Measurements from ENCODE around the gene TMPRSS3.

Gene TMPRSS3

DNA sequence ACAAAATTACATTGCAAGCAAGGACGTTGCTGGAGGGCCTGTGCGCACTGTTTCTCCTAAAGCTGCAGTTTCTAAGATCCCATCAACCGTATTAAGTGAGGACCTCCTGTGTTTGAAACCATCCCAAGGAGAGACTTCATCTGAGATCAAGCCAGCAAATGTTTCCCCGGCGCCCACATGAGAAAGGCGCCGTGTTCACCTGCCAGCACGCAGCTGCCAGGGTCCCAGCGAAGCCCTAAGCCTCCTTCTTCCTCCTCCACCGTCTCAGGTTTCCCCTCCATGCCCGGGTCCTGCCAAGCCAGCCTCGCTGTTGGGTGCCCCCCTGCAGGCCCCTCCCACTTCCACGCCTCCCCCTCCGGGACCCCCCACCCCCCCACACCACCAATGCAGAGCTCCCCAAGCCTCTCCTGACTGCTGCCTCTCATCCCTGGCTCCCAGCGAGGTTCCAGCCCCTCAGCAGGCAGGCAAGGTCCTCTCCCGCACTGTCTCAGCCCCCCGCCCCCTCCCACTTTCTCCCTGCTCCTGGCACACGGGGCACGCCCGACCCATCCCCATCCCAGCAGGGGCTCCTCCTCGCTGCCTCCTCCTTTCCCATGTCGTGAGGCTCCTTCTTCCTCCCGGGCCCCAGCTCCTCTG, 20.9 kb downstream of the TMPRSS3 start:
- H3K27me3 Mint-ChIP-seq = peaks cover 46% of the 10 kb centered on the region
- peaks cover 12% of the 10 kb centered on the region for H3K4me1 Mint-ChIP-seq
- no peaks in the 10 kb centered on the region for H3K9me3 Mint-ChIP-seq
- no peaks in the 10 kb centered on the region for H3K36me3 Mint-ChIP-seq
- no peak overlapping the region for H3K27ac Mint-ChIP-seq
- CTCF ChIA-PET = interaction anchor here (1.0 to 1.3 kb wide), 3 partner anchors 14 to 116 kb away, joined by 3 read pairs; no protein-coding TSS in a partner anchor
- H3K4me3 Mint-ChIP-seq = no peak overlapping the region
- no peak for DNase-seq

DNA sequence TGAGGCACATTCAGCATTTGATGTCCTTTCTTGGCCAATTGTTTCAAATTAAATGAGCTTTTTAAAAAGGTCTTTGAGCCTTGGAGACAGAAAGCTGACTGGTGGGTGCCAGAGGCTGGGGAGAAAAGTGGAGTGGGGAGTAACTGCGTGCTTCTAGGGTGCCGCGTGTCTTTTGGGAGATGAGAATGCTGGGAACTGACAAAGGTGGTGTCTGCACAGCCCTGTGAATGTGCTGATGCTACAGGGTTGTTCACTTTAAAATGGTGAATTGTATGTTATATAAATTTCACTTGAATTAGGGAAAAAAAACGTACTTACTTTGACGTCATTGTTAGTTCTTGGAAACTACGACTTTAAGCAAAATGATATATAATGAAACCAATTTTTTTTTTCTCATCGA, 21.4 kb downstream of the TMPRSS3 start:
- no peaks in the 10 kb centered on the region for H3K36me3 Mint-ChIP-seq
- no peak overlapping the region for H3K4me3 Mint-ChIP-seq
- no peaks in the 10 kb centered on the region for H3K9me3 Mint-ChIP-seq
- peaks cover 12% of the 10 kb centered on the region for H3K4me1 Mint-ChIP-seq
- CTCF ChIA-PET = interaction anchor here (1.2 to 1.3 kb wide), 2 partner anchors 13 to 115 kb away, joined by 3 read pairs; no protein-coding TSS in a partner anchor
- no peak for DNase-seq
- H3K27ac Mint-ChIP-seq = no peak overlapping the region
- peaks cover 47% of the 10 kb centered on the region for H3K27me3 Mint-ChIP-seq

DNA sequence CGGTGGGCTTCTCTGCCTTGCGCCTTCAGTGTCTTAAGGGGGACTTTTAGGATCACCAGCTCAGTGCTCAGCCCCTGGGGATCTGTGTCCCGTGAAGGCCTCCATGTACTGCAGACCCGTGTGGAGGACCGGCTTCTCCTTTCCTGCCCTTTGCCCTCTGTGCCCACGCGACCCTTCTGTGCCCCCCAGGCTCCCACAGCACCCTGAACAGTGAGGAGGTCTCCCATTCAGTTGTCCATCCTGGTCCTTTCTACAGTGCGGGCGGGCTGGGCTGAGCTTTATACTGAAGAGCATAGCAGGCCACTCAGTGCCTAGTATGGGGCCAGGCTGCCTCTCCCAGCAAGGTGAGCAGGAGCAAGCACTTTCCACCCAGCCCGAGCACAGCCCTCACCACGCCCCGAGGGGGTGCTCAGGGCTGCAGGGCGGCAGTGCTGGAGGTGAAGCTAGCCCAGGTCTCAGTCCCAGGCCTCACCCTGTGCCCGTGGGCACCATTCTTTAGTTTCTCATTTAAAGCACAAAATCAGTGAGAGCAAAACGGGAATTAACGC, 21.9 kb downstream of the TMPRSS3 start:
- no peak for DNase-seq
- H3K27me3 Mint-ChIP-seq = peaks cover 47% of the 10 kb centered on the region
- no peaks in the 10 kb centered on the region for H3K9me3 Mint-ChIP-seq
- no peaks in the 10 kb centered on the region for H3K36me3 Mint-ChIP-seq
- H3K27ac Mint-ChIP-seq = no peak overlapping the region
- H3K4me1 Mint-ChIP-seq = peaks cover 12% of the 10 kb centered on the region
- H3K4me3 Mint-ChIP-seq = no peak overlapping the region
- CTCF ChIA-PET = interaction anchor here (0.9 to 1.3 kb wide), 3 partner anchors 13 to 115 kb away, joined by 3 read pairs; no protein-coding TSS in a partner anchor

DNA sequence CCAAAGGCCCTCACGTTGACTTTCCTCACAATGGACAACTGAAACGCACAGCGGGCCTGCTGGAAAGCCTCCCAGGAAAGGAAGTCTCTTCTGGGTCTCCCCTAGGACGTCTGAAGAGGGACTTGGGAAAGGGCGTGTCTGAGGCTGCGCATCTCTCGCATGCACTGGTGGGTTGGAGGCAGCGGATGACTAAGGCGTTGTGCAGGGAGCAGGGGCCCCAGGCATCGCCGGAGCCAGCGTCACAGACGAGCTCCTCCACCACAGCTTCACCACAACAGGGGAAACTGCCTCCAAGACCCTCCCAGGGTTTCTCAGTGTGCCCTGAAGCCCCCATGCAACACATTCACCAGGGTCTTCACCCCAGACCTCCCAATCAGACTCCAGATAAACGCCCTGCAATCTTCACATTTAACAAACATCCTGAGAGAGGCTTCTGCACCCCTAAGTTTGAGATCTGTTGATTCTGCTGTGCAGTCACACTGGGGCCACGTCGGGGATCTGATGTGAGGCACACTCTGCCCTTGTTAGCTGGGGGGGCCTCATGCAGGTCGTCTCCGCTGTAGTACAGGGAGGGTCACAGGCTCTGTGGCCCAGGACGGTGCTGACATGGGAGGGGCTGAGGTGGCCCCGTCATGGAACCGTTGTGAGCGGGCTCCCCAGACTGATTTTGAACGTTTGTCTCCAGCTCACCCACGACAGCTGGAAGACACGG, 22.5 kb downstream of the TMPRSS3 start:
- CTCF ChIA-PET = interaction anchor here (0.9 to 1.2 kb wide), 3 partner anchors 8 to 114 kb away, joined by 3 read pairs; no protein-coding TSS in a partner anchor
- DNase-seq = no peak
- H3K27ac Mint-ChIP-seq = no peak overlapping the region
- peaks cover 13% of the 10 kb centered on the region for H3K4me1 Mint-ChIP-seq
- H3K36me3 Mint-ChIP-seq = no peaks in the 10 kb centered on the region
- peaks cover 47% of the 10 kb centered on the region for H3K27me3 Mint-ChIP-seq
- H3K9me3 Mint-ChIP-seq = no peaks in the 10 kb centered on the region
- H3K4me3 Mint-ChIP-seq = no peak overlapping the region

DNA sequence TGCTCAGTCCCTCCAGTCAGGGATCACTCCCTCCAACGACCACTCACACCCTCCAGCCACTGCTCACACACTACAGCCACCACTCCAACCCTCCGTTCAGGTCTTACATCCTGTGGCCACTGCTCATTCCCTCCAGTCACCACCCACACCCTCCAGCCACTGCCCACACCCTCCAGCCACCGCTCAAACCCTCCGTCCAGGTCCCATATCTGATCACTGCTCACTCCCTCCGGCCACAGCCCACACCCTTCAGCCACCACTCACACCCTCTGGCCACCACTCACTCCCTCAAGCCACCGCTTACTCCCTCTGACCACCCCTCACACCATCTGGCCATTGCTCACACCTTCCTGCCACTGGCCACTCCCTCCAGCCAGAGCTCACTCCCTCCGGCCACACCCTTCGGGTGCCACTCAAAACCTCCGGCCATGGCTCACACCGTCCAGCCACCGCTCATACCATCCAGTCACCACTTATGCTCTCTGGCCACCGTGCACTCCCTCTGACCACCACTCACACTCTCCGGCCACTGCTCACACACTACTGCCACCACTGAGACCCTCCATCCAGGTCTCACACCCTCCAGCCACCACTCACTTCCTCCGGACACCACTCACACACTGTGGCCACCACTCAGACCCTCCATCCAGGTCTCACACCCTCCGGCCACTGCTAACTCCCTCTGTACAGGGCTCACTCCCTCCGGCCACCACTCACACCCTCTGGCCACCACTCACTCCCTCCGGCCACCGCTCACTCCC, 24.8 kb downstream of the TMPRSS3 start:
- no peak overlapping the region for H3K4me3 Mint-ChIP-seq
- H3K36me3 Mint-ChIP-seq = no peaks in the 10 kb centered on the region
- no peak for DNase-seq
- no peaks in the 10 kb centered on the region for H3K9me3 Mint-ChIP-seq
- CTCF ChIA-PET = no interaction called here
- H3K4me1 Mint-ChIP-seq = peaks cover 18% of the 10 kb centered on the region
- H3K27ac Mint-ChIP-seq = no peak overlapping the region
- H3K27me3 Mint-ChIP-seq = peaks cover 36% of the 10 kb centered on the region

DNA sequence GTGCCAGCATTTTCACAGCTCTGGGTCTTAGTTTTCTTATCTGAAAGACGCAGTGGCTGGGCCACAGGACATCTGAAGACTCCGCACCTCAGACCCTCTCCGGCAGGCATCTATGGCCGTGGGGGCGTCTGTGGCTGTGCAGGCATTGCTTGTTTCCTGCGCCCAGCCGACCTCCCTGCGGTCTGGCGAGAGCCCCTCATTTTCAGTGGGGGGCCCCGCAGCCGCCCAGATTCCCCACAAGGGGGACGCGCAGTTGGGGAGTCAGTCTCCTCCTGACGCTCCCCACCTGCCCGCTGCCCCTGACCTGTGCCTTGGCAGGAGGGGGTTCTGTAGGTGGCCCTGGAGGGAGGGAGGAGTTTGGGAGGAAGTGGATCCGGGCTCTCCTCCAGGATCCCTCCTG, 26.0 kb downstream of the TMPRSS3 start:
- H3K27me3 Mint-ChIP-seq = peaks cover 37% of the 10 kb centered on the region
- no peak for DNase-seq
- H3K4me1 Mint-ChIP-seq = peaks cover 17% of the 10 kb centered on the region
- no peak overlapping the region for H3K4me3 Mint-ChIP-seq
- H3K27ac Mint-ChIP-seq = no peak overlapping the region
- no peaks in the 10 kb centered on the region for H3K9me3 Mint-ChIP-seq
- H3K36me3 Mint-ChIP-seq = no peaks in the 10 kb centered on the region
- CTCF ChIA-PET = no interaction called here

DNA sequence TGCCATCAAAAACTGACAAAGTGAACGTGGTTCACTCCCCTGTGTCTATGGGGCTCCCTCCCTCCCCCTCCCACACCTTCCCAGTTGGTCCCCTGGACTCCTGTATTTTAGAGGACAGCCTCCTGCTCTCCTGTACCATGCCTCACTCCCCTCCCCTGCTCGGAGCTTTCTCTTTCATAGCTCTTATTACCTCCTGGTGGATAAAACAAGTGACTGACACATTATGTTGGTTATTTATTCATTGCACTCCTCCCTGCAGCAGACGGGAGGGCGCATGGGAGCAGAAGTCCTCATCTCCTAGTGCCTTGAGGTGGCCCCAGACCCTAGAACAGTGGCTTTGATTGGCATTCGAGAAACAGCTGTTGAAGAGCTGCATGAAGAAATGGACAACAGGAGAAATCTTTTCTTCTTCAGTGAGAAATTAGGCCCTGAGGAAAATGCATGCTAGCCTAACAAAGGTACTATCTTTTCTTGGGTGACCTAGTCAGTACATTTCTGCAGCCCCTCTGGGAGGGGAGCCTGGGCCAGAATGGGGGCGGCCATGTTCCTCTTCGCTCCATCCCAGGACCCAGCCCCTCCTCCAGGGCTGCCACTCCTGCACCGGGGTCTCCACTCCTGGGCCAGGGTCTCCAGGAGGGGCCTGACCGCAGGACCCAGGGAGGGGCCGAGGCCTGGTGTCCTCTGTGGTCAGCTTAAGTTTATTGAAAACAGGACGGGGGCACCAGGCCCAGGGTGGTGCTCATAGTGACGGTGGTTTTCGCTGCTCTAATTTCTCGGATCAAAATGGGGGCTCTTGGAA, 28.3 kb downstream of the TMPRSS3 start:
- peaks cover 39% of the 10 kb centered on the region for H3K27me3 Mint-ChIP-seq
- H3K9me3 Mint-ChIP-seq = no peaks in the 10 kb centered on the region
- no peaks in the 10 kb centered on the region for H3K36me3 Mint-ChIP-seq
- peaks cover 8% of the 10 kb centered on the region for H3K4me1 Mint-ChIP-seq
- CTCF ChIA-PET = interaction anchor here (1.0 to 2.3 kb wide), 2 partner anchors 13 to 31 kb away, joined by 3 to 7 read pairs; no protein-coding TSS in a partner anchor
- H3K27ac Mint-ChIP-seq = no peak overlapping the region
- H3K4me3 Mint-ChIP-seq = no peak overlapping the region
- no peak for DNase-seq

DNA sequence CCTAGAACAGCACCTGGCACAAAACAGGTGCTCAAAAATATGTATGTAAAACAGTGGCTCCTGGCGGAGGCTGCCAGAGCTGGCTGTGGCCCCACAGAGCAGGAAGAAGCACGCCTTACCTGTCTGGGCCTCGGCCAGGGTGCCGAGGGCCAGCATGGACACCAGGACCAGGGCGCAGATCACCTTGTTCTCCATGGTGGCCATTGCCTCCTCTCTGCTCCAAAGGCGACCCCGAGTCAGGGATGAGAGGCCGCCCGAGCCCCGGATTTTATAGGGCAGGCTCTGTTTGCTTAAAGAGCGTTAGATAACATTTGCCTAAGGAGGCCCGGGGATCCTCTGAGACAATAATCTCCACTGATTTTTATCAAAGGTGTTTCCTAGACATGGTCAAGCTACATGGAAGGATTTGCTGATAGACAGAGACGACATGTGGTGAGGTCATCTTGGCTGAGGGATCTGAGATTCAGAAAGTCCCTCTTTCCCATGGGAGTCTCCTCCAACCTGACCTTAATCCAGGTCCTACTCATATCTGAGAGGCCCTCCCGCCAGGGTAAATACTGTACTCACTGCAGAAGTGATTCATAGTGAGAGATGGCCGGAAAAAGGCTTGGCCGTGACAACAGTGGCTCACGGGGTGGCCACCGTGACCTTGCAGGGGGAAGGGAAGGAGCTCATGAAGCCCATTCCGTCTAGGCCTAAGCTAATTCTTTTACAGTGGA, 29.4 kb downstream of the TMPRSS3 start, which contains the start of gene TFF1:
TFF1 (minus strand) TSS at position 244 of the 719 bp plus-strand sequence; CDS start at position 204, 40 bp downstream.
- DNase-seq = no peak
- CTCF ChIA-PET = interaction anchor here (2.3 kb wide), 1 partner anchor 15 kb away, joined by 7 read pairs; no protein-coding TSS in a partner anchor
- no peak within 1 kb of the TSS for H3K4me3 Mint-ChIP-seq
- no peak within 1 kb of the TSS for H3K27ac Mint-ChIP-seq
- peaks cover 46% of the 10 kb centered on the region for H3K27me3 Mint-ChIP-seq
- no peaks in the 10 kb centered on the region for H3K9me3 Mint-ChIP-seq
- peaks cover 8% of the 10 kb centered on the region for H3K4me1 Mint-ChIP-seq
- H3K36me3 Mint-ChIP-seq = no peaks in the 10 kb centered on the region

DNA sequence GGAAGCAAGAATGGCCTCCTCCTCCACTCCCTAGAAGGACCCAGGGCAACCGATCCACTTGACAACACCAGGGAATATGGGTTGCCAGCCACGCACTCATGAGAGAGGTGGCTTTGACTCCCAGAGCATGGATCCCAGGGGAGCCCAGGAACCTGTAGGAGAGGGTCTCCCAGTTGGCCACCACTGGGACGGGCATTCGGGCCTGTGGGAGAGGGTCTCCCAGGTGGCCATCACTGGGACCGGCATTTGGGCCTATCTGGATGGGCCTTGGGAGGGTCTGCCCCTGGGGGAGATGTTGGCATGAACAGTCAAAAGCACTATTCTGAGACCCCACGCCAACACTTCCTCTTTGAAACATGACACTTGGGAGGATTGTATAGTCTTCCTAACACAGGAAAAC, 30.1 kb downstream of the TMPRSS3 start:
- Mint-ChIP-seq H3K36me3 (no peaks in the 10 kb centered on the region), H3K4me1 (peaks cover 8% of the 10 kb centered on the region), H3K9me3 (no peaks in the 10 kb centered on the region), H3K27me3 (peaks cover 50% of the 10 kb centered on the region), H3K27ac (no peak overlapping the region), H3K4me3 (no peak overlapping the region)
- CTCF ChIA-PET = no interaction called here
- no peak for DNase-seq

DNA sequence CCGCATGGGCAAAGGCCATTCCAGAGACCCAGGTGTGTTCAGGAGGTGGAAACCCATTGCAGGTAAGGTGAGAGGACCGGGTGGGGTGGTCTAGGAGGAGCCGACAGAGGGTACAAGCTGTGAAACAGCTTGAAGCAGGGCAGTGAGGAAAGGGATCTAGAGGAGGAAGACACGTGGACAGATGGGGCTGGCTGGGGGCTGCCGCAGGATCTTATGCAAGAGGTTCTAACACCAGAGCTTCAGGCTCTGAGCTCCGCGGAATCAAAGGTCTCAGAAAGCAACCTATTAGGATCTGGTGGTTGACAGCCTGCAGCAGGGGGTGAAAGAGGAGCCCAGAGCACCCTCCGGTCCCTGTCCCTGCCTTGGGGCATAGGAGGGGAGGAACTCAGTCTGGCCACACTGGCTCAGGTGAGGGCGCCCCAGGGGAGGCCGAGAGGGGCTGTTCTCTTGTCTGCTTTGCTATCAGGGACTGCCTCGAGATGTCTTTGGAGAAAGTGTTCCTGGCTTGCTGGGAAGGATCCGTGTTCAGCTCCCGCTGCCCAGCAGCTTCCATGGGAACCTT, 31.5 kb downstream of the TMPRSS3 start:
- CTCF ChIA-PET = no interaction called here
- Mint-ChIP-seq H3K27me3 (peaks cover 51% of the 10 kb centered on the region), H3K4me1 (peaks cover 8% of the 10 kb centered on the region), H3K36me3 (no peaks in the 10 kb centered on the region), H3K27ac (no peak overlapping the region), H3K4me3 (no peak overlapping the region), H3K9me3 (peaks cover 2% of the 10 kb centered on the region)
- DNase-seq = no peak

DNA sequence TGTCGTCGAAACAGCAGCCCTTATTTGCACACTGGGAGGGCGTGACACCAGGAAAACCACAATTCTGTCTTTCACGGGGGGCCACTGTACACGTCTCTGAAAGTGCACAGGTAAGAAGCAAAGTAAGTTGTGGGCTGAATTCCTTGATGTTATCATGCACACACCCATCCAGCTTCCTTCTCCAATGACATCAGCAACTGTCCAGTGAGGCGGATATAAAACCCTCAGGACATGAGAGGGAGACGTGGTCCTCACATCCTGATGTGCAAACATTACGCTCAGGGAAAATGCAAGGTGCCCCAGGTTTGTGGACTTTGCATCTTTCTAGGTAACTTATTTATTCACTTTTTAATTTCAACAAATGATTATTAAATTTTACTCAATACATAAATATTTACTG, 32.5 kb downstream of the TMPRSS3 start:
- no peak overlapping the region for H3K27ac Mint-ChIP-seq
- H3K36me3 Mint-ChIP-seq = no peaks in the 10 kb centered on the region
- CTCF ChIA-PET = no interaction called here
- H3K4me1 Mint-ChIP-seq = peaks cover 6% of the 10 kb centered on the region
- DNase-seq = no peak
- no peak overlapping the region for H3K4me3 Mint-ChIP-seq
- H3K9me3 Mint-ChIP-seq = peaks cover 2% of the 10 kb centered on the region
- H3K27me3 Mint-ChIP-seq = peaks cover 60% of the 10 kb centered on the region

DNA sequence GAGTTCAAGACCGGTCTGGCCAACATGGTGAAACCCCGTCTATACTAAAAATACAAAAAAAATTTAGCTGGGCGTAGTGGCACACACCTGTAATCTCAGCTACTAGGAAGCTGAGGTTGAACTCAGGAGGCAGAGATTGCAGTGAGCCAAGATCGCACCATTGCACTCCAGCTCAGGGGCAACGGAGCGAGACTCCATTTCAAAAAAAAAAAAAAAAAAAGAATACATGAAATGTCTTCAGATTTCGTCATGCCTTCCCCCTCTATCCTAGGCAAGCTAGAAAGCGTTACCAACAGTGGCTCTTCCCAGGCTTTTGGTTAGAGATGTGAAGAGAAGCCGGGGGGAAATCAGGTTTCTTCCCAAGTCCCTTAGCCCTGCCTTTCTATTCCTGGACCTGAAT, 33.2 kb downstream of the TMPRSS3 start:
- Mint-ChIP-seq H3K27ac (no peak overlapping the region), H3K36me3 (no peaks in the 10 kb centered on the region), H3K9me3 (peaks cover 2% of the 10 kb centered on the region), H3K4me3 (no peak overlapping the region), H3K4me1 (peaks cover 2% of the 10 kb centered on the region), H3K27me3 (peaks cover 63% of the 10 kb centered on the region)
- CTCF ChIA-PET = interaction anchor here (1.2 kb wide), 1 partner anchor 87 kb away, joined by 5 read pairs; no protein-coding TSS in a partner anchor
- DNase-seq = no peak

DNA sequence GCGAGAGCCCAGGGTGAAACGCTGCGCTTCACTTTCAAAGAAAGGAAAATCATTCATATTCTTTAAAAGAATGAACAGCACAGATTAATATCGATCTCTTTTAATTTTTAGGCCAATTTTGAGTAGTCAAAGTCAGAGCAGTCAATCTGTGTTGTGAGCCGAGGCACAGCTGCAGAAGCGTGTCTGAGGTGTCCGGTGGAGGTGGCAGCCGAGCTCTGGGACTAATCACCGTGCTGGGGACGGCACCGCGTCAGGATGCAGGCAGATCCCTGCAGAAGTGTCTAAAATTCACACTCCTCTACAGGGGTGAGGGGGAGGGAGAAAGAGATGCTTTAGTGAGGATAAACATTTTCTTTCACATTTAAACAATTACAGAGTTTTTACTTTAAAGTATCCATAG, 33.7 kb downstream of the TMPRSS3 start:
- DNase-seq = no peak
- Mint-ChIP-seq H3K9me3 (peaks cover 4% of the 10 kb centered on the region), H3K27me3 (peaks cover 63% of the 10 kb centered on the region), H3K4me3 (no peak overlapping the region), H3K4me1 (peaks cover 5% of the 10 kb centered on the region), H3K27ac (no peak overlapping the region), H3K36me3 (no peaks in the 10 kb centered on the region)
- CTCF ChIA-PET = interaction anchor here (1.2 kb wide), 2 partner anchors 88 to 217 kb away, joined by 3 to 5 read pairs; no protein-coding TSS in a partner anchor

Data from activated naive CD4-positive, alpha-beta T cell treated with anti-CD3 and anti-CD28 coated beads, Interleukin-2, amount 10 ng/mL, durations not matched to agents 7 days and 5 days (primary cell).